Measurements from ENCODE around the gene ADPRH.

GRCh38 chr3:119557877-119558269 is 21.4 kb upstream of the ADPRH start:
- TF ChIP-seq, protein P1, sequence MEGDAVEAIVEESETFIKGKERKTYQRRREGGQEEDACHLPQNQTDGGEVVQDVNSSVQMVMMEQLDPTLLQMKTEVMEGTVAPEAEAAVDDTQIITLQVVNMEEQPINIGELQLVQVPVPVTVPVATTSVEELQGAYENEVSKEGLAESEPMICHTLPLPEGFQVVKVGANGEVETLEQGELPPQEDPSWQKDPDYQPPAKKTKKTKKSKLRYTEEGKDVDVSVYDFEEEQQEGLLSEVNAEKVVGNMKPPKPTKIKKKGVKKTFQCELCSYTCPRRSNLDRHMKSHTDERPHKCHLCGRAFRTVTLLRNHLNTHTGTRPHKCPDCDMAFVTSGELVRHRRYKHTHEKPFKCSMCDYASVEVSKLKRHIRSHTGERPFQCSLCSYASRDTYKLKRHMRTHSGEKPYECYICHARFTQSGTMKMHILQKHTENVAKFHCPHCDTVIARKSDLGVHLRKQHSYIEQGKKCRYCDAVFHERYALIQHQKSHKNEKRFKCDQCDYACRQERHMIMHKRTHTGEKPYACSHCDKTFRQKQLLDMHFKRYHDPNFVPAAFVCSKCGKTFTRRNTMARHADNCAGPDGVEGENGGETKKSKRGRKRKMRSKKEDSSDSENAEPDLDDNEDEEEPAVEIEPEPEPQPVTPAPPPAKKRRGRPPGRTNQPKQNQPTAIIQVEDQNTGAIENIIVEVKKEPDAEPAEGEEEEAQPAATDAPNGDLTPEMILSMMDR (IDR thresholded peaks at IDR 0.05) = no peak
- no peak for TF ChIP-seq ZFX (IDR thresholded peaks at IDR 0.05; ENCODE audit: borderline replicate concordance)
